HEK293T (cell line): ENCODE measurements around the gene CDH12.
"Not testable (repeated sequence)": the region's sequence is repeated elsewhere in the genome, so short reads cannot be mapped to it uniquely, and the experiment has no call there.

Experiments
- ARNT ChIP-seq: fragments of 450-650 bp; IDR thresholded peaks from 2 replicates; pipeline ENCODE4 v1.6.1; 2017; ENCODE audit warnings: mild to moderate bottlenecking
- BHLHE40 ChIP-seq: fragments of 450-650 bp; IDR thresholded peaks from 2 replicates; pipeline ENCODE4 v1.6.1; 2016; ENCODE audit warnings: mild to moderate bottlenecking, moderate library complexity, borderline replicate concordance
- CTBP1 ChIP-seq: fragments of 450-650 bp; IDR thresholded peaks from 2 replicates; pipeline ENCODE4 v1.6.1; 2016; ENCODE audit warnings: borderline replicate concordance
- FOXK2 ChIP-seq: fragments of 450-650 bp; IDR thresholded peaks from 2 replicates; pipeline ENCODE4 v1.6.1; 2016; ENCODE audit warnings: mild to moderate bottlenecking
- FOXM1 ChIP-seq: fragments of 450-650 bp; IDR thresholded peaks from 2 replicates; pipeline ENCODE4 v1.6.1; 2017; ENCODE audit warnings: mild to moderate bottlenecking, borderline replicate concordance
- HDGF ChIP-seq: fragments of 450-650 bp; IDR thresholded peaks from 2 replicates; pipeline ENCODE4 v1.6.1; 2017; ENCODE audit warnings: antibody characterized with exemption, borderline replicate concordance
- NFRKB ChIP-seq: fragments of 450-650 bp; IDR thresholded peaks from 2 replicates; pipeline ENCODE4 v1.6.1; 2016; ENCODE audit warnings: mild to moderate bottlenecking, moderate library complexity
- PKNOX1 ChIP-seq: fragments of 450-650 bp; IDR thresholded peaks from 2 replicates; pipeline ENCODE4 v1.6.1; 2016
- SP1 ChIP-seq: fragments of 450-650 bp; IDR thresholded peaks from 2 replicates; pipeline ENCODE4 v1.6.1; 2017
- SUZ12 ChIP-seq: fragments of 450-650 bp; IDR thresholded peaks from 2 replicates; pipeline ENCODE4 v1.6.1; 2016; ENCODE audit warnings: mild to moderate bottlenecking

GRCh38 chr5:22858911-22859310, 5.8 kb upstream of the CDH12 start:
- TF ChIP-seq FOXK2, BHLHE40, SUZ12, CTBP1, SP1, ARNT, FOXM1, NFRKB, HDGF, PKNOX1: not testable (repeated sequence)
